Fibroblast of lung (primary cell): ENCODE data around the gene MMS19. TPM values are rescaled to one million over a fixed set of nuclear protein-coding genes. Genes with fewer than 3 reads are reported as not detected.

Experiments
- DNase-seq, 2 donors: peaks; one replicate each; pipeline versions ENCODE4 v3.0.0 to v3.0.0-alpha.2; 2010; ENCODE audit warnings: low read depth in 2 of 2
- H2AFZ ChIP-seq: 2 replicates; pipeline ENCODE4 v1.5.1; 2012; ENCODE audit warnings: low read length, control low read depth, inconsistent platforms
- H3K27ac ChIP-seq: 2 replicates; pipeline ENCODE4 v1.5.1; 2011; ENCODE audit warnings: low read length, control low read depth; ENCODE audit not compliant: insufficient read depth
- H3K27me3 ChIP-seq: 2 replicates; pipeline ENCODE4 v1.5.1; 2011; ENCODE audit warnings: mild to moderate bottlenecking, low read length; ENCODE audit not compliant: control insufficient read depth, insufficient read depth
- H3K36me3 ChIP-seq: 2 replicates; pipeline ENCODE4 v1.5.1; 2011; ENCODE audit warnings: low read length; ENCODE audit not compliant: control insufficient read depth, insufficient read depth
- H3K4me1 ChIP-seq: 2 replicates; pipeline ENCODE4 v1.5.1; 2011; ENCODE audit warnings: low read length; ENCODE audit not compliant: control insufficient read depth, insufficient read depth; ENCODE audit errors: extremely low read depth
- H3K4me2 ChIP-seq: 2 replicates; pipeline ENCODE4 v1.5.1; 2011; ENCODE audit warnings: low read length, control low read depth; ENCODE audit not compliant: insufficient read depth; ENCODE audit errors: extremely low read depth
- H3K4me3 ChIP-seq, 4 experiments: fragments of 200-600 bp in 1 of 4; sonication (generic) in 1 of 4; replicated peaks in 1 of 4; 2 replicates each; pipeline ENCODE4 v1.5.1; 2011 to 2016; ENCODE audit warnings: low read length in 4 of 4, low read depth in 3 of 4, mild to moderate bottlenecking in 3 of 4, control low read depth in 2 of 4, inconsistent platforms in 1 of 4, mixed read lengths in 1 of 4; ENCODE audit not compliant: insufficient read depth in 1 of 4; ENCODE audit errors: control extremely low read depth in 1 of 4
- H3K79me2 ChIP-seq: 2 replicates; pipeline ENCODE4 v1.5.1; 2012; ENCODE audit warnings: mild to moderate bottlenecking, low read length, inconsistent platforms; ENCODE audit not compliant: control insufficient read depth, insufficient read depth
- H3K9ac ChIP-seq: 2 replicates; pipeline ENCODE4 v1.5.1; 2011; ENCODE audit warnings: mild to moderate bottlenecking, low read length, control low read depth; ENCODE audit not compliant: insufficient read depth
- H3K9me3 ChIP-seq: 2 replicates; pipeline ENCODE4 v1.5.1; 2012; ENCODE audit warnings: low read depth, low read length; ENCODE audit not compliant: control insufficient read depth, insufficient read depth
- H4K20me1 ChIP-seq: 2 replicates; pipeline ENCODE4 v1.5.1; 2011; ENCODE audit warnings: low read length; ENCODE audit not compliant: control insufficient read depth, insufficient read depth; ENCODE audit errors: extremely low read depth
- CTCF ChIP-seq, 2 donors: IDR thresholded peaks in 1 of 2; conservative IDR thresholded peaks in 1 of 2; 1 replicate in 1 of 2; 2 replicates in 1 of 2; pipeline ENCODE4 v1.5.1; 2011 to 2012; ENCODE audit warnings: low read length in 2 of 2, control low read depth in 1 of 2, inconsistent platforms in 1 of 2, low read depth in 1 of 2, mild to moderate bottlenecking in 1 of 2
- EZH2 ChIP-seq: IDR thresholded peaks from 2 replicates; pipeline ENCODE4 v1.5.1; 2012; ENCODE audit warnings: low read length, control low read depth, mild to moderate bottlenecking; ENCODE audit errors: missing control alignments
- polyA plus RNA-seq, 2 donors: library from polyadenylated mRNA; depleted of rRNA in 1 of 2; stranded (reverse) in 1 of 2; unstranded in 1 of 2; fragments of >200 nt; gene quantifications; 2 replicates each; pipeline ENCODE4 v1.2.1, GENCODE V29; 2011 to 2012; ENCODE audit warnings: missing spikeins in 1 of 2
- total RNA-seq: library from RNA; depleted of rRNA; stranded (reverse); fragments of >200 nt; gene quantifications from 2 replicates; pipeline ENCODE4 v1.2.1, GENCODE V29; 2014

MMS19 gene
- total and polyA plus RNA-seq, 2 donors (not counting 1 experiment from before 2014, with no cell fraction given): 44.7 to 64.7 TPM

GRCh38 chr10:97450828-97451227 lies 47.4 kb downstream of the MMS19 start:
- H3K9me3 ChIP-seq: no peaks in the 10 kb centered on the region
- DNase-seq: peak in 1 of 2 donors; percentile 24
- H3K4me1 ChIP-seq: no peaks in the 10 kb centered on the region
- peaks cover 15% of the 10 kb centered on the region for H3K36me3 ChIP-seq
- H3K27me3 ChIP-seq: no peaks in the 10 kb centered on the region
- H3K4me2 ChIP-seq: no peak overlapping the region
- H3K79me2 ChIP-seq: peaks cover 62% of the 10 kb centered on the region
- H3K9ac ChIP-seq: no peak overlapping the region
- H4K20me1 ChIP-seq: no peaks in the 10 kb centered on the region
- H3K27ac ChIP-seq: no peak overlapping the region
- H2AFZ ChIP-seq: no peak overlapping the region
- H3K4me3 ChIP-seq: no peak overlapping the region
- TF ChIP-seq CTCF (conservative IDR thresholded peaks at IDR 0.05 in 1 of 2, IDR thresholded peaks at IDR 0.05 in 1 of 2; ENCODE audit: low read depth in 1 of 2, low read length in 2 of 2): no peak
- TF ChIP-seq EZH2: no peak

GRCh38 chr10:97445722-97446639 lies 52.2 kb downstream of the MMS19 start, which contains the start of the genes EXOSC1 and ZDHHC16:
Gene EXOSC1, minus strand, starts transcription at chr10:97446006. Its CDS starts 21 bp downstream, at chr10:97445985.
Gene ZDHHC16, plus strand, starts transcription at chr10:97446175. Its CDS starts 5,501 bp downstream, at chr10:97451676.
- no peaks in the 10 kb centered on the region for H3K27me3 ChIP-seq
- peak within 1 kb of the TSS; percentile 94 for H3K4me2 ChIP-seq
- H3K9me3 ChIP-seq: no peaks in the 10 kb centered on the region
- H4K20me1 ChIP-seq: no peaks in the 10 kb centered on the region
- H3K4me3 ChIP-seq: peak within 1 kb of the TSS; percentile 87 to 97 (median 94)
- peaks cover 50% of the 10 kb centered on the region for H3K79me2 ChIP-seq
- peak within 1 kb of the TSS; percentile 80 for H3K9ac ChIP-seq
- TF ChIP-seq EZH2 (no peak), CTCF (conservative IDR thresholded peaks at IDR 0.05 in 1 of 2, IDR thresholded peaks at IDR 0.05 in 1 of 2; ENCODE audit: low read depth in 1 of 2, low read length in 2 of 2) (no peak)
- H3K27ac ChIP-seq: peak within 1 kb of the TSS; percentile 66
- no peaks in the 10 kb centered on the region for H3K4me1 ChIP-seq
- peak; percentile 95 to 98 for DNase-seq
- H3K36me3 ChIP-seq: peaks cover 3% of the 10 kb centered on the region
- H2AFZ ChIP-seq: peak within 1 kb of the TSS; percentile 96

- no peak for DNase-seq
- Histone ChIP-seq H3K27me3 (no peaks in the 10 kb centered on the region), H3K4me3 (peak overlapping the region; percentile 87 to 97 (median 94)), H3K4me2 (peak overlapping the region; percentile 94), H4K20me1 (no peaks in the 10 kb centered on the region), H3K36me3 (peaks cover 1% of the 10 kb centered on the region), H3K79me2 (peaks cover 44% of the 10 kb centered on the region), H3K4me1 (no peaks in the 10 kb centered on the region), H3K27ac (peak overlapping the region; percentile 66), H3K9ac (peak overlapping the region; percentile 67), H3K9me3 (no peaks in the 10 kb centered on the region), H2AFZ (peak overlapping the region; percentile 96)
- TF ChIP-seq CTCF (conservative IDR thresholded peaks at IDR 0.05 in 1 of 2, IDR thresholded peaks at IDR 0.05 in 1 of 2; ENCODE audit: low read depth in 1 of 2, low read length in 2 of 2) (no peak), EZH2 (no peak)
Measured at GRCh38 chr10:97445357-97445721, 52.9 kb downstream of the MMS19 start.
